Metanephros (tissue), 1 donor: Measurements from ENCODE around the gene EMCN. TPM values are rescaled to one million over a fixed set of nuclear protein-coding genes. Genes with fewer than 3 reads are reported as not detected.

Experiments
- total RNA-seq: library from RNA; depleted of rRNA; stranded (reverse); fragments of >200 nt; gene quantifications from one replicate; pipeline ENCODE4 v1.2.3, GENCODE V29; 2014

Gene EMCN, protein sequence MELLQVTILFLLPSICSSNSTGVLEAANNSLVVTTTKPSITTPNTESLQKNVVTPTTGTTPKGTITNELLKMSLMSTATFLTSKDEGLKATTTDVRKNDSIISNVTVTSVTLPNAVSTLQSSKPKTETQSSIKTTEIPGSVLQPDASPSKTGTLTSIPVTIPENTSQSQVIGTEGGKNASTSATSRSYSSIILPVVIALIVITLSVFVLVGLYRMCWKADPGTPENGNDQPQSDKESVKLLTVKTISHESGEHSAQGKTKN
- 68.9 TPM for total RNA-seq

DNA sequence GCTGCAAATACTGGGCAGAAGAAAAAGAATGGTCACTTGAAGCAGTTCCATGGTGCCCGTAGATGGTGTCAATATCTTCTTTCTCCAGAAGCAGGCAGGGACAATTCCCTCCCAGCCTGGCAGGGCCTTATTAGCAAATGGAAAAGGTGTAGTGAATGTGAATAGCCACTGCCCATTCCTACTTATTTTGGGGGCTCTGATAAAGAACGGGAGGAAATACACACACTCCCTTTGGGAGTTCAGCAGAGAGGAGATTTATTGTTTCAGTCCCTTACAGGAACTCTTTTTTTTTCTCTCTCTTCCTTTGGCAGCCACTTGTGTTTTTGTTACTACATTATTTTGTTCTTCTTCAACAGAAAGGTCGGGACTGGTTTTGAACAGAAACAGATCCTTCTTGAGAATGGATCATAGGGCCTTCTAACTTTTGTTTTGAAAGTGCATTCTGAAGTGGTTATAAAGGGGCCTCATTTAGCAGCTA lies at the start of gene EMCN:
Gene EMCN (minus strand): TSS at position 159 of the 478 bp plus-strand sequence. CDS start 108 bp downstream, at position 51.

